Left ventricle myocardium inferior (tissue), 1 donor: Measurements from ENCODE around the gene EGR2. TPM values are rescaled to one million over a fixed set of nuclear protein-coding genes. Genes with fewer than 3 reads are reported as not detected.
A peak's percentile ranks its signal among the peaks of the same experiment; 100 is the strongest.

ENCODE experiments used
- DNase-seq: peaks from one replicate; pipeline ENCODE4 v3.0.0-alpha.2; 2020
- H3K27ac ChIP-seq: fragments of 200-600 bp; replicated peaks from 2 replicates; pipeline ENCODE4 v1.8.0; 2021
- H3K27me3 ChIP-seq: fragments of 200-600 bp; 2 replicates; pipeline ENCODE4 v1.8.0; 2021; ENCODE audit warnings: low read depth
- H3K36me3 ChIP-seq: fragments of 200-600 bp; 2 replicates; pipeline ENCODE4 v1.8.0; 2021
- H3K4me1 ChIP-seq: fragments of 200-600 bp; 2 replicates; pipeline ENCODE4 v1.8.0; 2021
- H3K4me3 ChIP-seq: fragments of 200-600 bp; 2 replicates; pipeline ENCODE4 v1.8.0; 2021; ENCODE audit warnings: mild to moderate bottlenecking, moderate library complexity
- H3K9me3 ChIP-seq: fragments of 200-600 bp; replicated peaks from 2 replicates; pipeline ENCODE4 v1.8.0; 2021
- intact Hi-C: fragments of 100-400 bp; cut with micrococcal nuclease; formaldehyde crosslinking; loops from one replicate; pipeline ENCODE4 v1.11.0; 2022
- total RNA-seq: library from RNA; stranded (reverse); fragmentation: NEBNext Ultra II Directional; extraction: Animal tissue kit (Norgen Biotek cat#: 25700); gene quantifications from one replicate; pipeline ENCODE4 v1.2.1, GENCODE V29; 2021
- TF ChIP-seq, protein P1 (sequence below): fragments of 200-600 bp; IDR thresholded peaks from 2 replicates; pipeline ENCODE4 v1.8.0; 2021; ENCODE audit warnings: antibody characterized with exemption, mild to moderate bottlenecking, borderline replicate concordance
- donor health status: DM: no; HTN: yes; CAD: no; lungs with severe emphysema.

EGR2 gene
- total RNA-seq, 1 donor from 2014 or later = 0.52 TPM

DNA sequence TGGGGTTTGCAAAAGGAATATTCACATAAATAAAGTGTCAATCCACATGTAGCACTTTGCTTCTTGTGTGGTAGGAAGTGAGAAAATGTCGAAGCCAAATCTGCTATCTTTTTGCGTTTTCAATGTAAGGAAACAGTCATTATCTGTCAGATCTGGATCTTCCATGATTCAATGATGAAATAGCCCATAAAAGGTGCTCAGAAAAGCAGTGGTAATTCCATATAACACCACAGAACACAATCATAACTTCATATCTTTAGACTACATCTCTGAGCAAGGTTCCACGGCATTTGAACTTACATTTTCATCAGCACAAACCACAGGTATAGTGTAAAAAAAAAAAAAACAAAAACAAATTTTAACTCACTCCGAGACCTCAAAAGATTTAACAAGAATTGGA is 39.9 kb upstream of the EGR2 start:
- H3K4me1 ChIP-seq = peaks cover 4% of the 10 kb centered on the region
- TF ChIP-seq, protein P1, sequence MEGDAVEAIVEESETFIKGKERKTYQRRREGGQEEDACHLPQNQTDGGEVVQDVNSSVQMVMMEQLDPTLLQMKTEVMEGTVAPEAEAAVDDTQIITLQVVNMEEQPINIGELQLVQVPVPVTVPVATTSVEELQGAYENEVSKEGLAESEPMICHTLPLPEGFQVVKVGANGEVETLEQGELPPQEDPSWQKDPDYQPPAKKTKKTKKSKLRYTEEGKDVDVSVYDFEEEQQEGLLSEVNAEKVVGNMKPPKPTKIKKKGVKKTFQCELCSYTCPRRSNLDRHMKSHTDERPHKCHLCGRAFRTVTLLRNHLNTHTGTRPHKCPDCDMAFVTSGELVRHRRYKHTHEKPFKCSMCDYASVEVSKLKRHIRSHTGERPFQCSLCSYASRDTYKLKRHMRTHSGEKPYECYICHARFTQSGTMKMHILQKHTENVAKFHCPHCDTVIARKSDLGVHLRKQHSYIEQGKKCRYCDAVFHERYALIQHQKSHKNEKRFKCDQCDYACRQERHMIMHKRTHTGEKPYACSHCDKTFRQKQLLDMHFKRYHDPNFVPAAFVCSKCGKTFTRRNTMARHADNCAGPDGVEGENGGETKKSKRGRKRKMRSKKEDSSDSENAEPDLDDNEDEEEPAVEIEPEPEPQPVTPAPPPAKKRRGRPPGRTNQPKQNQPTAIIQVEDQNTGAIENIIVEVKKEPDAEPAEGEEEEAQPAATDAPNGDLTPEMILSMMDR = no peak
- H3K36me3 ChIP-seq = no peaks in the 10 kb centered on the region
- H3K27ac ChIP-seq = no peak overlapping the region
- no peak for DNase-seq
- no peak overlapping the region for H3K4me3 ChIP-seq
- H3K27me3 ChIP-seq = peaks cover 5% of the 10 kb centered on the region
- intact Hi-C loops = no loop called here
- no peaks in the 10 kb centered on the region for H3K9me3 ChIP-seq

DNA sequence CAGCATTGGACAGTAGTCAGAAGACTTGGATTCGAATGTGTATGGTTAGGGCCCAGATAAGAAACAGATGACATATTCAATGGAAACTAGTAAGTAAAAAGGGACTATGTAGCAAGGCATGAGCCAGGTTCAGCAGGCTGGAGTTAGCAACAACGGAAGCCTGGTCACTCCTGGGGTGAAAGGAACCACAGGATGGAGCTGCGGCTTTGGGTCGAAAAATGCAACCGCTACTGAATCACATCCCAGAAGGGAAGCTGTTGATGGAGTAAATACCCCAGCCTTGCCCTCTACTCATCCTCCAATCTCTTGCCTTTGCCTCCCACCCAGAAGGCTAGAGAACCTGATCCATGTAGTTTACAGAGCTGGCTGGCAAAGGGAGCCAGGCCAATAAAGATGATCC is 37.5 kb upstream of the EGR2 start:
- DNase-seq = no peak
- H3K27me3 ChIP-seq = peaks cover 5% of the 10 kb centered on the region
- H3K4me3 ChIP-seq = no peak overlapping the region
- H3K4me1 ChIP-seq = no peaks in the 10 kb centered on the region
- H3K9me3 ChIP-seq = no peaks in the 10 kb centered on the region
- H3K36me3 ChIP-seq = no peaks in the 10 kb centered on the region
- TF ChIP-seq, protein P1 = no peak
- no peak overlapping the region for H3K27ac ChIP-seq
- intact Hi-C loops = no loop called here

GRCh38 chr10:62852961-62853702 is 37.0 kb upstream of the EGR2 start:
- TF ChIP-seq, protein P1 = no peak
- Histone ChIP-seq H3K36me3 (no peaks in the 10 kb centered on the region), H3K9me3 (peaks cover 3% of the 10 kb centered on the region), H3K27ac (no peak overlapping the region), H3K4me1 (no peaks in the 10 kb centered on the region), H3K27me3 (peaks cover 5% of the 10 kb centered on the region), H3K4me3 (no peak overlapping the region)
- intact Hi-C loops = no loop called here
- no peak for DNase-seq

DNA sequence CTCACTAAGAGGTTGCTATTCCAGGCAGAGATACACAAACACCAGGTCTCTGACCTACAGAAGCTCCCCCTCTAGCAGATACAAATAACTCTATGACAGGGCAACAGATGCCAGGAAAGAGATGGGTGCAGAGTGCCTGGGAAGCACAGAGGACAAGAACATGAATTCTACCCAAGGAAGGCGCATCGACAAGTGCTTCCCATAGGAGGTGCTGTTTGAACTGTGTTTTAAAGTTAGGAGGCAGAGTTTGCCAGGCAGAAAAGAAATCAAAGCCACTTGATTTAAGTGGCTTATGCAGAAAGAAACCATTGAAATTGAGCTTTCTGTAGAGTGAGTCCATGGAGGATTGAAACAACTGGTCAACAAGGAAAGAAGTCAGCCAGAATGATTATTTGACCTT is 35.3 kb upstream of the EGR2 start:
- H3K4me1 ChIP-seq = no peaks in the 10 kb centered on the region
- H3K27ac ChIP-seq = no peak overlapping the region
- TF ChIP-seq, protein P1 = peak; percentile 22
- peaks cover 22% of the 10 kb centered on the region for H3K27me3 ChIP-seq
- no peaks in the 10 kb centered on the region for H3K36me3 ChIP-seq
- peaks cover 18% of the 10 kb centered on the region for H3K9me3 ChIP-seq
- no peak overlapping the region for H3K4me3 ChIP-seq
- DNase-seq = no peak
- intact Hi-C loops = no loop called here

GRCh38 chr10:62850646-62851045 is 34.5 kb upstream of the EGR2 start:
- Histone ChIP-seq H3K4me1 (no peaks in the 10 kb centered on the region), H3K27ac (no peak overlapping the region), H3K27me3 (peaks cover 22% of the 10 kb centered on the region), H3K4me3 (no peak overlapping the region), H3K9me3 (peaks cover 18% of the 10 kb centered on the region), H3K36me3 (no peaks in the 10 kb centered on the region)
- no peak for DNase-seq
- TF ChIP-seq, protein P1 = no peak
- intact Hi-C loops = no loop called here
